ENCODE measurements around the gene ADAMTS16.

Gene ADAMTS16

GRCh38 chr5:5145651-5146529 lies 5.8 kb downstream of the ADAMTS16 start:
- DNase-seq, result no peak

GRCh38 chr5:5146530-5147160 lies 6.5 kb downstream of the ADAMTS16 start:
- DNase-seq, result no peak

GRCh38 chr5:5149154-5149553 lies 9.0 kb downstream of the ADAMTS16 start:
- no peak for DNase-seq

GRCh38 chr5:5150667-5151066 lies 10.5 kb downstream of the ADAMTS16 start:
- DNase-seq, result no peak

GRCh38 chr5:5154733-5155132 lies 14.6 kb downstream of the ADAMTS16 start:
- DNase-seq, result no peak

GRCh38 chr5:5155617-5156016 lies 15.5 kb downstream of the ADAMTS16 start:
- DNase-seq, result no peak

- DNase-seq, result no peak
Observed at GRCh38 chr5:5156471-5157082, 16.4 kb downstream of the ADAMTS16 start.

GRCh38 chr5:5158472-5158895 lies 18.4 kb downstream of the ADAMTS16 start:
- no peak for DNase-seq

GRCh38 chr5:5159282-5160103 lies 19.4 kb downstream of the ADAMTS16 start:
- no peak for DNase-seq

GRCh38 chr5:5164163-5164562 lies 24.0 kb downstream of the ADAMTS16 start:
- DNase-seq, result no peak

GRCh38 chr5:5165541-5166002 lies 25.4 kb downstream of the ADAMTS16 start:
- DNase-seq, result no peak

GRCh38 chr5:5169466-5169865 lies 29.3 kb downstream of the ADAMTS16 start:
- no peak for DNase-seq

GRCh38 chr5:5178136-5178535 lies 38.0 kb downstream of the ADAMTS16 start:
- no peak for DNase-seq

GRCh38 chr5:5178580-5178979 lies 38.5 kb downstream of the ADAMTS16 start:
- no peak for DNase-seq

GRCh38 chr5:5179079-5179478 lies 38.9 kb downstream of the ADAMTS16 start:
- DNase-seq, result no peak

GRCh38 chr5:5179597-5179996 lies 39.5 kb downstream of the ADAMTS16 start:
- DNase-seq, result no peak

GRCh38 chr5:5181650-5182324 lies 41.7 kb downstream of the ADAMTS16 start:
- DNase-seq, result no peak

GRCh38 chr5:5182508-5183188 lies 42.5 kb downstream of the ADAMTS16 start:
- no peak for DNase-seq

- DNase-seq, result no peak
Observed at GRCh38 chr5:5183189-5183699, 43.1 kb downstream of the ADAMTS16 start.

GRCh38 chr5:5183933-5184332 lies 43.8 kb downstream of the ADAMTS16 start:
- DNase-seq, result no peak

- DNase-seq, result no peak
Observed at GRCh38 chr5:5188376-5189050, 48.4 kb downstream of the ADAMTS16 start.
